Neural cell (in vitro differentiated cells): ENCODE data around the gene PRMT5.

Experiments used
- CTCF ChIP-seq: fragments of 450-650 bp; IDR thresholded peaks from 2 replicates; pipeline ENCODE4 v1.5.1; 2014; ENCODE audit warnings: antibody characterized with exemption, mild to moderate bottlenecking, moderate library complexity; ENCODE audit not compliant: poor library complexity, severe bottlenecking
- EP300 ChIP-seq: fragments of 450-650 bp; conservative IDR thresholded peaks from 2 replicates; pipeline ENCODE4 v1.6.1; 2014; ENCODE audit warnings: antibody characterized with exemption, mild to moderate bottlenecking, moderate library complexity; ENCODE audit not compliant: poor library complexity, severe bottlenecking

DNA sequence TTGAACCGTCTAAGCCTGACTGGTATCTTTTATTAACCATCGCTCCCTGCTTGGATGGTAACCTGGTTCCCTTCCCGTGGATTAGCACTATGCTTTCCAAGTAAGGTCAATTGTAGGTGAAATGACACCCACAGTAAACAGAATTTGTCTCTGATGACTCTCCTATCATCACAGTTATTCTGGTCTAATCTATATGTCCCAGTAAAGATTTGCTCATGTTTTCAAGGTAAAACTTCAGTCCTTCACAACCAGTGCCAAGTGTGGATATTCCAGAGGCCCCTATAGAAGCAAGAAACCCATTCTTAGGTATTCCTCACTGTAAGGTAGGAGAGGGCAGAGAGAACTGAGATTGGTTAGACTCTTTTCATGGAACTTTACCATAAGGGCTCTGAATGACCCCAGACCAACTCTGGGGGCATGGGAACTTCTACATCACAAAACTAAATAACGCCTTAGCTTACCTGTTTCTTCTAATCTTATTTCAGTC is 37.6 kb upstream of the PRMT5 start:
- no peak for TF ChIP-seq CTCF
- no peak for TF ChIP-seq EP300
